Liver (tissue), 3 donors: Measurements from ENCODE around the gene EXTL1.

ENCODE experiments used
- GABPA ChIP-seq, 2 donors: IDR thresholded peaks in 1 of 2; conservative IDR thresholded peaks in 1 of 2; 2 replicates each; pipeline ENCODE4 v1.6.1; 2016; ENCODE audit warnings: antibody characterized with exemption in 2 of 2, mild to moderate bottlenecking in 1 of 2, moderate library complexity in 1 of 2
- JUND ChIP-seq, 2 donors: IDR thresholded peaks; 2 replicates each; pipeline ENCODE4 v1.6.1; 2016; ENCODE audit warnings: antibody characterized with exemption in 2 of 2
- NR2F2 ChIP-seq: IDR thresholded peaks from 2 replicates; pipeline ENCODE4 v1.6.1; 2016; ENCODE audit warnings: antibody characterized with exemption
- RAD21 ChIP-seq, 2 donors: IDR thresholded peaks; 2 replicates each; pipeline ENCODE4 v1.6.1; 2016; ENCODE audit warnings: antibody characterized with exemption in 2 of 2, mild to moderate bottlenecking in 2 of 2
- TAF1 ChIP-seq: conservative IDR thresholded peaks from 2 replicates; pipeline ENCODE4 v1.6.1; 2016; ENCODE audit warnings: antibody characterized with exemption, mild to moderate bottlenecking
- YY1 ChIP-seq: IDR thresholded peaks from 2 replicates; pipeline ENCODE4 v1.6.1; 2016; ENCODE audit warnings: antibody characterized with exemption, mild to moderate bottlenecking
- TF ChIP-seq, protein P1 (sequence below): IDR thresholded peaks from 2 replicates; pipeline ENCODE4 v1.6.1; 2016; ENCODE audit warnings: antibody characterized with exemption
- TF ChIP-seq, protein P2 (sequence below): fragments of 150-350 bp; IDR thresholded peaks from 2 replicates; pipeline ENCODE4 v1.5.1; 2017; ENCODE audit warnings: improper control_type of control experiment, low read depth, low read length; ENCODE audit not compliant: missing input control
- TF ChIP-seq, protein P3 (sequence below): IDR thresholded peaks from 2 replicates; pipeline ENCODE4 v1.6.1; 2016; ENCODE audit warnings: antibody characterized with exemption, mild to moderate bottlenecking
- donor health status: healthy.
- donor health status: healthy.

DNA sequence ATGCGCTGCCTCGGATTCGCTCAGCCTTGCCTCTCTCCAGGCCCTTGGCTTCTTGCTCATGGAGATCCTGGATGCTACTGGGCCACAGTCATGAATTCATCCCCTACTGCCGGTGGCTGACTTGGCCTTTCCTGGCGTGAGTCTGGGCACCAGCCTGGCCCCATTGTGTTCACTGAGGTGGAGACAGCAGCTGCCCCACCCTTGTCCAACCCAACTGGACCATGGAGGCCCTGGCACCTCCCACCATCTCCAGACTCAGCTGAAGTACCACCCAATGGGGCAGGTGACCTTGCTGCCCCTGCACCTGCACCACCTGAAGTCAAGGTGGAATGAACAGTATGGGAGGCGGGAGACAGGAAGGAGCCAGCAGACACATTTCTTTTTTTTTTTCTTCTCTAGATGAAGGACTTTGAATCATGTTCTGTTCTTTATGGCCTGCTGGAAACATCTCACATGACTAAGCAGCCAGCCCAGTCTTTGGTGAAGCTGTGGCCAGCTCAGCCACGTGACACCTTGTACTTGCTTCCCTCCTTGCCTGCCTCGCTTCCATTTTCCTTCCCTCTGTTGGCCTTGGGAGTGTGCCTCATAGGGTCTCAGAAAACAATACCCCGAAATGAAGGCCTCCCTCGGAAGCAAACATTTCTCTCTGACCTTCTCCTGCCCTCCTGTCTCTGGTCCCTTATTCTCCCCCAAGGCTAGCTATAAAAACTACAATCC, 28.1 kb downstream of the EXTL1 start:
- TF ChIP-seq, protein P1, sequence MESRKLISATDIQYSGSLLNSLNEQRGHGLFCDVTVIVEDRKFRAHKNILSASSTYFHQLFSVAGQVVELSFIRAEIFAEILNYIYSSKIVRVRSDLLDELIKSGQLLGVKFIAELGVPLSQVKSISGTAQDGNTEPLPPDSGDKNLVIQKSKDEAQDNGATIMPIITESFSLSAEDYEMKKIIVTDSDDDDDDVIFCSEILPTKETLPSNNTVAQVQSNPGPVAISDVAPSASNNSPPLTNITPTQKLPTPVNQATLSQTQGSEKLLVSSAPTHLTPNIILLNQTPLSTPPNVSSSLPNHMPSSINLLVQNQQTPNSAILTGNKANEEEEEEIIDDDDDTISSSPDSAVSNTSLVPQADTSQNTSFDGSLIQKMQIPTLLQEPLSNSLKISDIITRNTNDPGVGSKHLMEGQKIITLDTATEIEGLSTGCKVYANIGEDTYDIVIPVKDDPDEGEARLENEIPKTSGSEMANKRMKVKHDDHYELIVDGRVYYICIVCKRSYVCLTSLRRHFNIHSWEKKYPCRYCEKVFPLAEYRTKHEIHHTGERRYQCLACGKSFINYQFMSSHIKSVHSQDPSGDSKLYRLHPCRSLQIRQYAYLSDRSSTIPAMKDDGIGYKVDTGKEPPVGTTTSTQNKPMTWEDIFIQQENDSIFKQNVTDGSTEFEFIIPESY: no peak
- TF ChIP-seq, protein P2, sequence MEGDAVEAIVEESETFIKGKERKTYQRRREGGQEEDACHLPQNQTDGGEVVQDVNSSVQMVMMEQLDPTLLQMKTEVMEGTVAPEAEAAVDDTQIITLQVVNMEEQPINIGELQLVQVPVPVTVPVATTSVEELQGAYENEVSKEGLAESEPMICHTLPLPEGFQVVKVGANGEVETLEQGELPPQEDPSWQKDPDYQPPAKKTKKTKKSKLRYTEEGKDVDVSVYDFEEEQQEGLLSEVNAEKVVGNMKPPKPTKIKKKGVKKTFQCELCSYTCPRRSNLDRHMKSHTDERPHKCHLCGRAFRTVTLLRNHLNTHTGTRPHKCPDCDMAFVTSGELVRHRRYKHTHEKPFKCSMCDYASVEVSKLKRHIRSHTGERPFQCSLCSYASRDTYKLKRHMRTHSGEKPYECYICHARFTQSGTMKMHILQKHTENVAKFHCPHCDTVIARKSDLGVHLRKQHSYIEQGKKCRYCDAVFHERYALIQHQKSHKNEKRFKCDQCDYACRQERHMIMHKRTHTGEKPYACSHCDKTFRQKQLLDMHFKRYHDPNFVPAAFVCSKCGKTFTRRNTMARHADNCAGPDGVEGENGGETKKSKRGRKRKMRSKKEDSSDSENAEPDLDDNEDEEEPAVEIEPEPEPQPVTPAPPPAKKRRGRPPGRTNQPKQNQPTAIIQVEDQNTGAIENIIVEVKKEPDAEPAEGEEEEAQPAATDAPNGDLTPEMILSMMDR: no peak
- TF ChIP-seq GABPA (IDR thresholded peaks at IDR 0.05 in 1 of 2, conservative IDR thresholded peaks at IDR 0.05 in 1 of 2) (no peak), JUND (IDR thresholded peaks at IDR 0.05) (no peak), NR2F2 (no peak), TAF1 (no peak), YY1 (no peak), RAD21 (IDR thresholded peaks at IDR 0.05) (no peak)
- TF ChIP-seq, protein P3, sequence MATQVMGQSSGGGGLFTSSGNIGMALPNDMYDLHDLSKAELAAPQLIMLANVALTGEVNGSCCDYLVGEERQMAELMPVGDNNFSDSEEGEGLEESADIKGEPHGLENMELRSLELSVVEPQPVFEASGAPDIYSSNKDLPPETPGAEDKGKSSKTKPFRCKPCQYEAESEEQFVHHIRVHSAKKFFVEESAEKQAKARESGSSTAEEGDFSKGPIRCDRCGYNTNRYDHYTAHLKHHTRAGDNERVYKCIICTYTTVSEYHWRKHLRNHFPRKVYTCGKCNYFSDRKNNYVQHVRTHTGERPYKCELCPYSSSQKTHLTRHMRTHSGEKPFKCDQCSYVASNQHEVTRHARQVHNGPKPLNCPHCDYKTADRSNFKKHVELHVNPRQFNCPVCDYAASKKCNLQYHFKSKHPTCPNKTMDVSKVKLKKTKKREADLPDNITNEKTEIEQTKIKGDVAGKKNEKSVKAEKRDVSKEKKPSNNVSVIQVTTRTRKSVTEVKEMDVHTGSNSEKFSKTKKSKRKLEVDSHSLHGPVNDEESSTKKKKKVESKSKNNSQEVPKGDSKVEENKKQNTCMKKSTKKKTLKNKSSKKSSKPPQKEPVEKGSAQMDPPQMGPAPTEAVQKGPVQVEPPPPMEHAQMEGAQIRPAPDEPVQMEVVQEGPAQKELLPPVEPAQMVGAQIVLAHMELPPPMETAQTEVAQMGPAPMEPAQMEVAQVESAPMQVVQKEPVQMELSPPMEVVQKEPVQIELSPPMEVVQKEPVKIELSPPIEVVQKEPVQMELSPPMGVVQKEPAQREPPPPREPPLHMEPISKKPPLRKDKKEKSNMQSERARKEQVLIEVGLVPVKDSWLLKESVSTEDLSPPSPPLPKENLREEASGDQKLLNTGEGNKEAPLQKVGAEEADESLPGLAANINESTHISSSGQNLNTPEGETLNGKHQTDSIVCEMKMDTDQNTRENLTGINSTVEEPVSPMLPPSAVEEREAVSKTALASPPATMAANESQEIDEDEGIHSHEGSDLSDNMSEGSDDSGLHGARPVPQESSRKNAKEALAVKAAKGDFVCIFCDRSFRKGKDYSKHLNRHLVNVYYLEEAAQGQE: no peak
